H1 (cell line): ENCODE measurements around the gene RNASE1. TPM values are rescaled to one million over a fixed set of nuclear protein-coding genes. Genes with fewer than 3 reads are reported as not detected.

ENCODE experiments used
- CTCF ChIA-PET: fragments of 300-600 bp; sonication (Branson Sonifier 250); formaldehyde crosslinking; loops from one replicate; lab custom pipeline; 2021; ENCODE audit not compliant: partially characterized antibody; lab: Charles Lee
- POLR2A ChIA-PET: fragments of 300-600 bp; sonication (Branson Sonifier 250); formaldehyde crosslinking; loops from one replicate; lab custom pipeline; 2021; ENCODE audit warnings: inconsistent platforms; ENCODE audit not compliant: partially characterized antibody; lab: Charles Lee
- DNase-seq, 2 experiments: peaks; one replicate each; pipeline versions ENCODE4 v3.0.0 to v3.0.0-alpha.2; 2010 to 2022; ENCODE audit warnings: low spot score in 2 of 2, low read depth in 1 of 2, mixed read lengths in 1 of 2
- FAIRE-seq: peaks from 2 replicates; lab custom pipeline; 2011; peaks lifted over from hg19 to GRCh38; lab: Jason Lieb, UNC
- H2AFZ ChIP-seq: 2 replicates; pipeline ENCODE4 v1.8.1; 2012; ENCODE audit warnings: low read length, inconsistent platforms
- H2AK5ac ChIP-seq: 2 replicates; pipeline ENCODE4 v1.6.1; 2013; ENCODE audit warnings: low read depth, low read length
- H2BK120ac ChIP-seq: replicated peaks from 2 replicates; pipeline ENCODE3; 2013; ENCODE audit warnings: low read depth, low read length, inconsistent platforms
- H2BK12ac ChIP-seq: 2 replicates; pipeline ENCODE4 v1.6.1; 2013; ENCODE audit warnings: low read depth, low read length
- H2BK15ac ChIP-seq: 2 replicates; pipeline ENCODE4 v1.6.1; 2013; ENCODE audit warnings: low read length
- H2BK20ac ChIP-seq: 2 replicates; pipeline ENCODE4 v1.6.1; 2013; ENCODE audit warnings: low read length
- H2BK5ac ChIP-seq: 2 replicates; pipeline ENCODE4 v1.6.1; 2013; ENCODE audit warnings: low read depth, low read length
- H3K14ac ChIP-seq: 2 replicates; pipeline ENCODE4 v1.6.1; 2013; ENCODE audit warnings: inconsistent platforms; ENCODE audit not compliant: insufficient read length
- H3K18ac ChIP-seq: 2 replicates; pipeline ENCODE4 v1.6.1; 2013; ENCODE audit warnings: low read length; ENCODE audit errors: extremely low read depth
- H3K23ac ChIP-seq: 2 replicates; pipeline ENCODE4 v1.6.1; 2013; ENCODE audit warnings: inconsistent platforms; ENCODE audit not compliant: insufficient read length
- H3K23me2 ChIP-seq: 2 replicates; pipeline ENCODE4 v1.6.1; 2013; ENCODE audit warnings: low read depth, low read length
- H3K27ac ChIP-seq: 2 replicates; pipeline ENCODE4 v1.6.1; 2011; ENCODE audit warnings: low read depth, low read length, inconsistent platforms
- H3K27me3 ChIP-seq, 4 experiments: replicated peaks in 1 of 4; 1 replicate in 1 of 4; 2 replicates in 3 of 4; pipeline versions ENCODE4 v1.6.1 to v1.8.1; 2011 to 2013; ENCODE audit warnings: low read length in 3 of 4, mild to moderate bottlenecking in 3 of 4, inconsistent platforms in 2 of 4, mixed read lengths in 2 of 4, moderate library complexity in 1 of 4; ENCODE audit not compliant: control insufficient read depth in 3 of 4, insufficient read depth in 3 of 4; ENCODE audit errors: extremely low read depth in 1 of 4
- H3K36me3 ChIP-seq, 4 experiments: 2 replicates each; pipeline versions ENCODE4 v1.6.1 to v1.8.1; 2011 to 2013; ENCODE audit warnings: mild to moderate bottlenecking in 4 of 4, low read length in 3 of 4, moderate library complexity in 2 of 4, control low read depth in 1 of 4, inconsistent platforms in 1 of 4; ENCODE audit not compliant: insufficient read depth in 4 of 4, control insufficient read depth in 2 of 4
- H3K4ac ChIP-seq: replicated peaks from 2 replicates; pipeline ENCODE3; 2013; ENCODE audit warnings: low read length, low read depth, mixed read lengths, inconsistent platforms; ENCODE audit not compliant: insufficient read length
- H3K4me1 ChIP-seq, 4 experiments: replicated peaks in 1 of 4; 1 replicate in 1 of 4; 2 replicates in 3 of 4; pipeline versions ENCODE4 v1.6.1 to v1.8.1; 2011 to 2013; ENCODE audit warnings: low read length in 3 of 4, inconsistent platforms in 2 of 4, mixed read lengths in 1 of 4; ENCODE audit not compliant: insufficient read depth in 4 of 4, control insufficient read depth in 3 of 4
- H3K4me2 ChIP-seq, 2 experiments: 2 replicates each; pipeline versions ENCODE4 v1.6.1 to v1.8.1; 2011 to 2013; ENCODE audit warnings: low read depth in 2 of 2, low read length in 2 of 2, control low read depth in 1 of 2, inconsistent platforms in 1 of 2, mild to moderate bottlenecking in 1 of 2; ENCODE audit not compliant: insufficient read depth in 1 of 2
- H3K4me3 ChIP-seq, 4 experiments: fragments of 200-600, 300-600 bp in 1 of 4; sonication (generic), shearing (Covaris generic), sonication (Bioruptor Twin) in 1 of 4; 2 replicates each; pipeline versions ENCODE4 v1.5.1 to v1.8.1; 2011 to 2016; ENCODE audit warnings: low read length in 4 of 4, low read depth in 3 of 4, control low read depth in 2 of 4, inconsistent platforms in 2 of 4, mild to moderate bottlenecking in 2 of 4, mixed read lengths in 1 of 4, moderate library complexity in 1 of 4; ENCODE audit not compliant: insufficient read depth in 2 of 4; ENCODE audit errors: extremely low read depth in 1 of 4
- H3K56ac ChIP-seq: replicated peaks from 2 replicates; pipeline ENCODE3; 2013; ENCODE audit warnings: low read depth, mild to moderate bottlenecking, mixed read lengths, low read length, inconsistent platforms; ENCODE audit not compliant: insufficient read length
- H3K79me1 ChIP-seq: 2 replicates; pipeline ENCODE4 v1.6.1; 2013; ENCODE audit warnings: low read depth, low read length, control low read depth
- H3K79me2 ChIP-seq, 2 experiments: 2 replicates each; pipeline versions ENCODE4 v1.6.1 to v1.8.1; 2012 to 2013; ENCODE audit warnings: low read length in 2 of 2, mild to moderate bottlenecking in 2 of 2, inconsistent platforms in 1 of 2; ENCODE audit not compliant: insufficient read depth in 2 of 2, control insufficient read depth in 1 of 2
- H3K9ac ChIP-seq, 4 experiments: replicated peaks in 1 of 4; 1 replicate in 1 of 4; 2 replicates in 3 of 4; pipeline versions ENCODE4 v1.6.1 to v1.8.1; 2011 to 2013; ENCODE audit warnings: low read depth in 3 of 4, low read length in 3 of 4, control low read depth in 2 of 4, mild to moderate bottlenecking in 2 of 4, moderate library complexity in 2 of 4, inconsistent platforms in 1 of 4; ENCODE audit errors: extremely low read depth in 1 of 4
- H3K9me3 ChIP-seq, 2 experiments: 2 replicates each; pipeline versions ENCODE4 v1.6.1 to v1.8.1; 2012 to 2013; ENCODE audit warnings: mild to moderate bottlenecking in 2 of 2, moderate library complexity in 2 of 2, control low read depth in 1 of 2, inconsistent platforms in 1 of 2, low read depth in 1 of 2, low read length in 1 of 2, mixed read lengths in 1 of 2; ENCODE audit not compliant: insufficient read depth in 2 of 2
- H4K20me1 ChIP-seq, 2 experiments: replicated peaks in 1 of 2; 2 replicates each; pipeline versions ENCODE3 to v1.8.1; 2011 to 2013; ENCODE audit warnings: inconsistent platforms in 2 of 2, low read length in 2 of 2, mild to moderate bottlenecking in 1 of 2; ENCODE audit not compliant: insufficient read depth in 2 of 2, control insufficient read depth in 1 of 2
- H4K5ac ChIP-seq: 2 replicates; pipeline ENCODE4 v1.6.1; 2013; ENCODE audit warnings: low read length, low read depth, mixed read lengths, inconsistent platforms; ENCODE audit not compliant: insufficient read length
- H4K8ac ChIP-seq: 2 replicates; pipeline ENCODE4 v1.8.0; 2013; ENCODE audit warnings: mild to moderate bottlenecking, moderate library complexity, low read length, inconsistent platforms; ENCODE audit not compliant: insufficient read depth; ENCODE audit errors: extremely low read depth
- H4K91ac ChIP-seq: replicated peaks from 2 replicates; pipeline ENCODE3; 2013; ENCODE audit warnings: low read length, mixed read lengths, inconsistent platforms; ENCODE audit not compliant: insufficient read length
- BACH1 ChIP-seq: IDR thresholded peaks from 2 replicates; pipeline ENCODE4 v1.6.1; 2012; ENCODE audit warnings: low read length, improper control_type of control experiment
- KDM4A ChIP-seq: IDR thresholded peaks from one replicate; pipeline ENCODE4 v1.7.1; 2012; ENCODE audit warnings: low read depth, mild to moderate bottlenecking, moderate library complexity, low read length, inconsistent platforms; ENCODE audit not compliant: severe bottlenecking
- SP4 ChIP-seq: IDR thresholded peaks from 2 replicates; pipeline ENCODE4 v1.6.1; 2012; ENCODE audit warnings: low read length, inconsistent platforms
- YY1 ChIP-seq: IDR thresholded peaks from 2 replicates; pipeline ENCODE4 v1.6.1; 2011; ENCODE audit warnings: low read depth, mild to moderate bottlenecking, low read length
- WGBS, 2 experiments: shearing (Covaris generic) in 1 of 2; methylation state at CpG; one replicate each; pipeline versions ENCODE4 v1.1.6 to v1.1.7; 2013 to 2015; ENCODE audit warnings: low lambda C conversion rate in 2 of 2, mixed read lengths in 2 of 2, inconsistent platforms in 1 of 2, low coverage in 1 of 2, missing lambda C conversion rate in 1 of 2; ENCODE audit not compliant: insufficient replicate concordance in 2 of 2, insufficient coverage in 1 of 2, insufficient read length in 1 of 2; ENCODE audit errors: extremely low coverage in 1 of 2, missing lambda C conversion rate in 1 of 2; 5-methylcytosine and 5-hydroxymethylcytosine counted together
- polyA plus RNA-seq, 7 experiments: library from polyadenylated mRNA; depleted of rRNA in 3 of 7; stranded (reverse) in 5 of 7; unstranded in 2 of 7; fragments of >200 nt in 5 of 7; fragments of 200-250 nt in 2 of 7; gene quantifications; 1 replicate in 5 of 7; 2 replicates in 1 of 7; 4 replicates in 1 of 7; pipeline versions ENCODE4 v1.2.1 to v1.2.3, GENCODE V29; 2011 to 2013; ENCODE audit warnings: missing spikeins in 2 of 7, mixed read lengths in 2 of 7
- total RNA-seq: library from RNA; stranded (reverse); fragmentation: NEBNext Ultra II Directional; extraction: Animal tissue kit (Norgen Biotek cat#: 25700); gene quantifications from 2 replicates; pipeline ENCODE4 v1.2.1, GENCODE V29; 2021

The RNASE1 gene
- total and polyA plus RNA-seq, 2 of the 8 experiments (the other 6 are each of a cell fraction or from before 2014, with no cell fraction given) = 2.2 to 13.4 TPM

DNA sequence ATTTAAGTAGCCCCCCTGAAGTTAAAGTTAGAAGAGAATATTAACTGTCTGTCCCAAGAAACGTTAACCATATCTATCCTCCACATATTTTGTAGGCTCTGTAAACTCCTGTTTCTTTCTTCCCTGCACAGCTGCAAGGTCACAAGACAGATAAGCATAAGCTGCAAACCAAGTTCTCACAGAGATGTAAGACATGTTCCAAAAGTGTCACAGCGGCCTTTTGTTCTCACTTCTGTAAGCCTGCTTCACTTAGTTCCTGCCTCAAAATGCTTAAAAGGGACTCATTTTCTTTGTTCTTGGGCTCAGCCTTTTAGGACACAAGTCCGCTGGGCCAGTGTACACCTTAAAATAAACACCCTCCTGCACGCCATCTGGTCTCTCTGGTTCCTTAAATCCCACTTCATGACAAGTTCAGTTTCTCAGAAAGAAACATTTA is 3.2 kb downstream of the RNASE1 start:
- WGBS, 2 experiments = 65% methylated on average over 4 of the region's 4 CpGs; no CpG with 5 or more reads in 1 of the 2 experiments
- H3K4ac ChIP-seq = no peak overlapping the region
- H2AK5ac ChIP-seq = no peak overlapping the region
- no peak overlapping the region for H3K14ac ChIP-seq
- H3K4me1 ChIP-seq = peaks cover 0 to 8% (median 4%) of the 10 kb centered on the region in 4 experiments; a peak in 3 of 7 replicates
- no peak for FAIRE-seq
- peak overlapping the region; percentile 35 for H2BK5ac ChIP-seq
- no peaks in the 10 kb centered on the region for H3K9me3 ChIP-seq
- no peak for TF ChIP-seq SP4
- TF ChIP-seq YY1 = no peak
- TF ChIP-seq BACH1 = no peak
- TF ChIP-seq KDM4A = no peak
- no peaks in the 10 kb centered on the region for H3K36me3 ChIP-seq
- no peak overlapping the region for H3K4me3 ChIP-seq
- H4K91ac ChIP-seq = peak overlapping the region; percentile 13
- H4K8ac ChIP-seq = no peak overlapping the region
- CTCF ChIA-PET = interaction anchor here (1.3 to 1.9 kb wide), 3 partner anchors 9 to 42 kb away, joined by 3 to 4 read pairs (median 3); no protein-coding TSS in a partner anchor
- POLR2A ChIA-PET = no interaction called here
- H3K18ac ChIP-seq = no peak overlapping the region
- no peaks in the 10 kb centered on the region for H4K20me1 ChIP-seq
- no peak overlapping the region for H3K56ac ChIP-seq
- no peak overlapping the region for H3K23ac ChIP-seq
- no peak overlapping the region for H2BK20ac ChIP-seq
- no peaks in the 10 kb centered on the region for H3K79me1 ChIP-seq
- no peaks in the 10 kb centered on the region for H3K27me3 ChIP-seq
- H3K23me2 ChIP-seq = no peaks in the 10 kb centered on the region
- H2BK15ac ChIP-seq = no peak overlapping the region
- no peak overlapping the region for H2AFZ ChIP-seq
- H3K9ac ChIP-seq = no peak overlapping the region
- H2BK12ac ChIP-seq = no peak overlapping the region
- H2BK120ac ChIP-seq = no peak overlapping the region
- no peak overlapping the region for H3K4me2 ChIP-seq
- H4K5ac ChIP-seq = no peak overlapping the region
- DNase-seq = no peak
- no peaks in the 10 kb centered on the region for H3K79me2 ChIP-seq
- no peak overlapping the region for H3K27ac ChIP-seq
